Measurements from ENCODE around the gene ERP44.

Gene ERP44

GRCh38 chr9:99966716-99967115 lies 132.1 kb downstream of the ERP44 start:
- TF ChIP-seq CTCF (IDR thresholded peaks at IDR 0.05) = no peak
- H3K27me3 ChIP-seq = no peaks in the 10 kb centered on the region
- no peak overlapping the region for H3K4me3 ChIP-seq (ENCODE audit: low read depth in 1 of 2, low read length in 1 of 2)
- peaks cover 26% of the 10 kb centered on the region for H3K36me3 ChIP-seq
- H3K27ac ChIP-seq = no peak overlapping the region
- H3K9me3 ChIP-seq = no peaks in the 10 kb centered on the region
- H3K4me1 ChIP-seq (ENCODE audit: control insufficient read depth in 1 of 2, insufficient read depth in 1 of 2, low read depth in 1 of 2, low read length in 1 of 2) = no peaks in the 10 kb centered on the region

- Histone ChIP-seq H3K27ac (no peak overlapping the region), H3K27me3 (no peaks in the 10 kb centered on the region), H3K9me3 (no peaks in the 10 kb centered on the region), H3K4me3 (ENCODE audit: low read depth in 1 of 2, low read length in 1 of 2) (no peak overlapping the region), H3K36me3 (peaks cover 29% of the 10 kb centered on the region), H3K4me1 (ENCODE audit: control insufficient read depth in 1 of 2, insufficient read depth in 1 of 2, low read depth in 1 of 2, low read length in 1 of 2) (no peaks in the 10 kb centered on the region)
- no peak for TF ChIP-seq CTCF (IDR thresholded peaks at IDR 0.05)
Measured at GRCh38 chr9:99966001-99966400, 132.8 kb downstream of the ERP44 start.

- no peaks in the 10 kb centered on the region for H3K4me1 ChIP-seq (ENCODE audit: control insufficient read depth in 1 of 2, insufficient read depth in 1 of 2, low read depth in 1 of 2, low read length in 1 of 2)
- H3K9me3 ChIP-seq = no peaks in the 10 kb centered on the region
- no peaks in the 10 kb centered on the region for H3K27me3 ChIP-seq
- peaks cover 28% of the 10 kb centered on the region for H3K36me3 ChIP-seq
- no peak overlapping the region for H3K4me3 ChIP-seq (ENCODE audit: low read depth in 1 of 2, low read length in 1 of 2)
- no peak for TF ChIP-seq CTCF (IDR thresholded peaks at IDR 0.05)
- no peak overlapping the region for H3K27ac ChIP-seq
Measured at GRCh38 chr9:99964336-99964735, 134.5 kb downstream of the ERP44 start.

GRCh38 chr9:99962680-99963261 lies 136.0 kb downstream of the ERP44 start:
- H3K27me3 ChIP-seq = no peaks in the 10 kb centered on the region
- H3K4me1 ChIP-seq (ENCODE audit: control insufficient read depth in 1 of 2, insufficient read depth in 1 of 2, low read depth in 1 of 2, low read length in 1 of 2) = no peaks in the 10 kb centered on the region
- no peak overlapping the region for H3K27ac ChIP-seq
- no peak overlapping the region for H3K4me3 ChIP-seq (ENCODE audit: low read depth in 1 of 2, low read length in 1 of 2)
- H3K9me3 ChIP-seq = no peaks in the 10 kb centered on the region
- TF ChIP-seq CTCF (IDR thresholded peaks at IDR 0.05) = no peak
- peaks cover 13% of the 10 kb centered on the region for H3K36me3 ChIP-seq

- no peaks in the 10 kb centered on the region for H3K4me1 ChIP-seq (ENCODE audit: control insufficient read depth in 1 of 2, insufficient read depth in 1 of 2, low read depth in 1 of 2, low read length in 1 of 2)
- H3K9me3 ChIP-seq = no peaks in the 10 kb centered on the region
- H3K36me3 ChIP-seq = peaks cover 8% of the 10 kb centered on the region
- H3K27ac ChIP-seq = no peak overlapping the region
- H3K27me3 ChIP-seq = no peaks in the 10 kb centered on the region
- no peak for TF ChIP-seq CTCF (IDR thresholded peaks at IDR 0.05)
- H3K4me3 ChIP-seq (ENCODE audit: low read depth in 1 of 2, low read length in 1 of 2) = no peak overlapping the region
Measured at GRCh38 chr9:99955606-99956005, 143.2 kb downstream of the ERP44 start.

- no peak for TF ChIP-seq CTCF (IDR thresholded peaks at IDR 0.05)
- H3K4me1 ChIP-seq (ENCODE audit: control insufficient read depth in 1 of 2, insufficient read depth in 1 of 2, low read depth in 1 of 2, low read length in 1 of 2) = no peaks in the 10 kb centered on the region
- H3K27ac ChIP-seq = no peak overlapping the region
- H3K27me3 ChIP-seq = no peaks in the 10 kb centered on the region
- H3K36me3 ChIP-seq = peaks cover 7% of the 10 kb centered on the region
- H3K4me3 ChIP-seq (ENCODE audit: low read depth in 1 of 2, low read length in 1 of 2) = no peak overlapping the region
- H3K9me3 ChIP-seq = no peaks in the 10 kb centered on the region
Measured at GRCh38 chr9:99954819-99955218, 144.0 kb downstream of the ERP44 start.
